GM19438 (cell line): ENCODE results near the gene VEGFA.

Experiments
- ATAC-seq: cut with Tn5 transposase; IDR thresholded peaks from one replicate; pipeline ENCODE4 v1.9.1; 2021; ENCODE audit warnings: low read depth; ENCODE audit not compliant: unreplicated experiment

The VEGFA gene

DNA sequence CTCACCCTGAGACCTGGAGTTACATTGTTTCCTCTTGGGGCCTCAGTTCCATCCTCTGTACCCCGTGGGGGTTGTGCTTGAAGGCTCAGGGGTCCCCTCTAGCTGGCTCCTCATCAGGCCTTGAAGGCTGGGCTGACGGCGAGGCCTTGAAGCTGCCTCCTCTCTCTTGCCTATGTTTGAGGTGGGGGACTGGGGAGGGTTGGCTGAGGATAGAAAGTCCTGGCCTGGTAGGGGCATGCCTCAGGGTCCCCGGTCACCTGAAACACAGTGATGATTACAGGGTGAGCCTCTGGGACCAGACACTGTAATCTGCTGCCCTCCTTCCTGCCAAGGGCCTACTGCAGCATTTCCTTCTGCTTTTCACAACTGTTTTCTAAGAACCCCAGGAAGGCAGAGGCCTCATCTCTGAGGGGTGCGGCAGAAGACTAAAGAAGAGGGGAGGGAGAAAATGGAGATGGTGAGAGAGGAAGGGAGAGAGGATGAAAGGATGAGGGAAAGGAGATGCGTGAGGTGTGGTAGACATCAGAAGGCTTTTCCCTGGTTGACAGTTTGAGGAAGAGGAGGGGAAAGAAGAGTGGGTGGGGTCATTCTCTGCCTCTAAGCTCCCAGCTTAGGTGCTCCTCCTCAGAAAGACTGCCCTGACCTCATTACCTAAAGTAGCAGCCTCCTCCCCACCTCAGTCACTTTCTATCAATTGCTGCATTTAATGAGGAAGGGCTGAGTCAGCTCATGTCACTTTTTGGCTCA, 29.7 kb downstream of the VEGFA start:
- ATAC-seq, result no peak

DNA sequence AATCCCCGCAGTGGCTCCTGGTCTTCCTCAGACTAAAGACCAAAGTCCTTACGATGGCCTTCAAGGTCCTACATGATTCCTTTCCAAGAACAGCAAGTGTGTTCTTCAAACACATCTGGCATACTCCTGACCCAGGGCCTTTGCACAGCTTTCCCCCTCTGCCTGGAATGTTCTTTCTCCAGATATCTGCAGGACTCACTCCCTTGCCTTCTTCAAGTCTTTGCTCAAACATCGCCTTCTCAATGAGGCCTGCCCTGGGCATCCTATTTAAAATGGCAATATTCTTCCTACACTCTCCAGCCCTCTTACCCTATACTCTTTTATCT, 30.2 kb downstream of the VEGFA start:
- ATAC-seq, result no peak

DNA sequence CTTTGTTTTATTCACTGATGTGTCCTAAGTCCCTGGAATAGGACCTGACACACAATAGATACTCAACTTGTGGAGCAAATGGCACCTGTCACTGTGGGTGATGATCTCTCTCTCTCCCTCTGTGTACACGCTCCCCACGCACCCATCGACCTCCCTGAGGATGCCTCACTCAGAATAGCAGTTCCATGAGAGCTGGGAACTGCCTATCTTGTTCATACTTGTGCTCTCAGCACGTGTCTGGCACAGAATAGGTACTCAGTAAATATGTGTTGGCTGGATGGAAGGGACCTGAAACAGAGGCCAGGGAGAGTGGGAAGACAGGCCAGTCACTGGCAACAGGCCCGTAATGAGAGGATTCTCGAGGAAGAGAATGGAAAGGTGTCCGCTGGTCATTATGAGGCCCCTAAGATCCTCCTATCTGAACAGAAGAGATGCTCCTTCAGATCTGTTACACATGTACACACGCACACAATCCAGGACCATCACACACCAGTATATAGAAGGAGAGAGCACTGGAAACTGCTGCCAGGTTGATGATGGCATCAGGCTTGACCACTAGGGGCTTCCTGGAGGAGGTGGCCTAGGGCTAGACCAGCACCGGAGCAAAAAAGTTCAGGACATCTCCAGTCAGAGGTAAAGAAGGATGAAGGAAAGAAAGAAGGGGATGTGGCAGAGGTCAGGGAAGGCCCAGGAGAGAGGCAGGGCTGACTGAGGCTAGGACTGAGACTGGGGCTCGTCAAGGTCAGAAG, 30.9 kb downstream of the VEGFA start:
- ATAC-seq, result no peak

GRCh38 chr6:43801495-43802181, 31.6 kb downstream of the VEGFA start:
- no peak for ATAC-seq

GRCh38 chr6:43803055-43803782, 33.2 kb downstream of the VEGFA start:
- ATAC-seq, result no peak

DNA sequence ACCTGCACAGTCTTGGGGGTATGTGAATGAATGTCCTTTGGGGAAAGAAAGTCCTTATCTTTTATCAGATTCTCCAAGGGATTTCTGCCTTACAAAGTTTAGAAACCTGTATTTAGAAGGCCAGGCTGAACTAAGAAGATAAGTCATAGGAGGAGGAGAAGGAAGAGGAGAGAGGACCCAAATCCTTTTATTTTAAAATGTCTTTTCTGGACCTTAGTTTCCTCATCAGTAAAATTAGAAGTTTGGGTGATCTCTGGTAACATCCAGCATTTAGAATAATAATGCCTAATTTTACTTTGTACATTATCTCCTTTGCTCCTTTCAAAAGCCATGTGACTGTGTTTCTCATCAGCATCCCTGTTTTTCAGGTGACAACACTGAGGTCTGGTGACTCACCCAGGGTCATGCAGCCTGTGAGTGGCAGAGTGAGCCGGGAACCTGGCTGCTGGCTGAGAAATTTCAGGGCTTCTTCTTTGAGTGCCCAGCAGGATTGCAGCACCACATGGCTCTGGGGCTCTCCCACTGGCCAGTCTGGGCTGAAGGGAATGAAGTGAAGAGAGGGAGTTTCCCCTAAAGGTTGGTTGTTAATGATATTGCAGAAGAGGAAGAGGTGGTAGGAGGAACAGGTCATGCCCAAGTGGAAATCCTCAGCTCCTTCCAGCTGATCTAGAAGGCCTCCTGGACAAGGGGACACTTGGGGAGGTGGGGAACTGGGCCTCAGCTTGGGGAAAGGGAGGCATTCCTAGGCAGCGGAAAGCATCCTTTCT, 34.0 kb downstream of the VEGFA start:
- ATAC-seq, result no peak

- ATAC-seq, result no peak
Measured at GRCh38 chr6:43804550-43805223, 34.7 kb downstream of the VEGFA start.

DNA sequence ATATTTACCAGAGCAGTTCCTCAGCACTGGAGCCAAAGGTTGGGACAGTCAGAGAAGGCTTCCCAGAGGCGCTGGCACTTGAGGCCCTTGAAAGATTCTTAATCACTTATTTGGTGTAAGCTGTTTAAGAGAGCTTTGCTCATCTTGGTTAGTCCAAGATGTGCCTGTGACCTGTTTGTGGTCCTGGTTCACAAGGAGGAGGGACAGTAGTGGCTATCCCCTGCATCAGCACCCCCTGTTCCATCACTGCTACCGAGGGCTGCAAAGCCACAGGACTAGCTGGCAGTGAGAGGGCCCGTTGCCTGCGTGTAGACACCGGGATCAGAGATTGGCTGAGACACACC, 35.7 kb downstream of the VEGFA start:
- ATAC-seq, result no peak

GRCh38 chr6:43806043-43806757, 36.2 kb downstream of the VEGFA start:
- ATAC-seq, result no peak

DNA sequence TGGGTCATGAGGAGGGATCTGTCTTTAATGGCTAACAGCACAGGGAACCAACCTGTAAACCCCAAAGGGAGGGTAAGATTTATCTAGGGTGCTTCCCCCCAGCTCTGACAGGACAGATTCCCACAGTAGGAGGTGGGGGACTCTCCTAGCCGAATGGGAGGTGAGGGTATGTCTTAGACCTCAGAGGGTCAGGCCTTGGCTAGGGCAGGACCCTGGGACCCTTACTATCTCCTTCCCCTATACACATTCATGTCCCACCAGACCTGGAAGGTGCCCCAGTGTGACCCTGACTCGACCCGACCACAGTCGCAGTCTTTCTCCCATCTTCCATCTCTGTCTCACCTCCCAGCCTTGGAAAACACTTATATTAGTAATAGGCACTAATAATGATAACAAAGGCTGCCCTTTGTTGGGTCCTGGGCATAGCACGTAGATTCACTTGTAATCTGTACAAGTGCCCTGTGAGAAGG, 36.8 kb downstream of the VEGFA start:
- no peak for ATAC-seq

GRCh38 chr6:43807228-43808061, 37.4 kb downstream of the VEGFA start:
- no peak for ATAC-seq

DNA sequence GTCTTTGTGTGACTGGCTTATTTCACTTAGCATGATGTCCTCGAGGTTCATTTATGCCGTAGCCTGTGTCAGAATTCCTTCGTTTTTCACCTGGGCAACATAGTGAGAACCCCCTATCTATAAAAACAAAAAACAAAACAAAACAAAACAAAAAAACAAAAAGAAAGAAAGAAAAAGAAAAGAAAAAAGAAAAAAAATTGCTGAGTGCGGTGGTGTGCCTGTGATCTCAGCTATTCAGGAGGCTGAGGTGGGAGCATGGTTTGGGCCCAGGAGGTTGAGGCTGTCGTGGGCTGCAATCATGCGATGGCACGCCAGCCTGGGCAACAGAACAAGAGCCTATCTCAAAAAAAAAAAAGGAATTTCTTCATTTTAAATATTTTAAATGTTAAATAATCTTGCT, 38.4 kb downstream of the VEGFA start:
- ATAC-seq, result no peak

DNA sequence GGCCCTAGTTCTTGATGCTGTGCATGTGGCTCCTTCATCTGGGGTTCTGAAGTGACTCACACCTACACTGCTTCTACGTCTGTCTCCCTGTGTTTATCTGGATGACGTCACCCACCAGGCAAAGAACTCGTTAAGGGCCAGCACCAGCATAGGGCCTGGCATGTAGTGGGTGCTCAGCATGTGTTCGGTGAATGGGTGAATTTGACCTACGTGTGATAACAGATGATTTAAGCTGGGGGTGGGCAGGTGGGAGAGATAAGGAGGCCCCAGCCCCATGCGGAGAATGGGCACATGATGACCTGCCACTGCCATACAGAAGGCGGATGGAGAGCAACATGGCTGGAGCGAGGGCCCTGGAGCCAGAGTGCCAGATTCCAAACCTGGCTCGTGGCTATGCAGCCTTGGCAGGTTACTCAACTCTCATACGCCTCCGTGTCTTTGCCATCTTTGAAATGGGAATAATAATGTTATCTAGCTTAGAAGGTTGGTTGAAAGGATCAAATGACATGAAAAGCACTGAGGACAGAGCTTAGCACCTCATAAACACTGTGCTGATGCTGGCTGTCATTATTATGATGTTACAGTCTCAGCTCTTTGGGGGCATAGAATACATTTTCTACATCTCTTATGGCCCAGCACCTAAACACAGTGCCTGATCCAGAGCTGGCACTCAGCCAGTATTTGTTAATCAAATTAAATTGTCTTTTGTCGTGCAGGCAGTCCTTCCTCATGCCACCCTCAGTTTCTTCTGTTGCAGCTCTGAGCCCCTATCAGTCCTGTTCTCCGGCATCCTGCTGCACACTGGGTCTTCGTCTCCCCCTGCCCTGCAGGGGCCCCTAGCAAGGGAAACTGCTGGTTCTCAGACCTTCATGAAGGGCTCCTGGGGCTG, 39.6 kb downstream of the VEGFA start:
- no peak for ATAC-seq

GRCh38 chr6:43810965-43811732, 41.1 kb downstream of the VEGFA start:
- ATAC-seq, result no peak

DNA sequence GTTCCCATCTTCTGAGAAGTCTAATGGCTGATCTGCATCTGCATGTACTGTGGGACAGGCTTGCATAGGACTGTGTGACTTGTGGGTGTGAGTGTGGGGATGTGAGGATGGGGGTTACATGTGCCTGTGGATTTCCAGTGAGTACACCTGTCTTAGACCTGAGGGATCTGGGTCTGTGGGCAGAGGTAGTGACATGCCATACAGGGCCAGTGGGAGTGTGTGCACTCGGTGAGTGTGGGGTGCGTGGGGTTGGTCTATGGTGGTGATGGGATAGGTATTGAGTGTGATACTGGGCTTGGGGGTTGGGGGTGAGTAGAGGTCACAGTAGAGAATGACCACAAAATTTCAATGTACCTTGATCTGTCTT, 41.7 kb downstream of the VEGFA start:
- ATAC-seq, result no peak

GRCh38 chr6:43812850-43813578, 43.0 kb downstream of the VEGFA start:
- no peak for ATAC-seq
